HG02885 (cell line): Measurements from ENCODE around the gene SLC6A12.

ENCODE experiments used
- ATAC-seq: cut with Tn5 transposase; IDR thresholded peaks from one replicate; pipeline ENCODE4 v1.9.1; 2021; ENCODE audit warnings: mild to moderate bottlenecking; ENCODE audit not compliant: unreplicated experiment, poor library complexity

SLC6A12 gene

DNA sequence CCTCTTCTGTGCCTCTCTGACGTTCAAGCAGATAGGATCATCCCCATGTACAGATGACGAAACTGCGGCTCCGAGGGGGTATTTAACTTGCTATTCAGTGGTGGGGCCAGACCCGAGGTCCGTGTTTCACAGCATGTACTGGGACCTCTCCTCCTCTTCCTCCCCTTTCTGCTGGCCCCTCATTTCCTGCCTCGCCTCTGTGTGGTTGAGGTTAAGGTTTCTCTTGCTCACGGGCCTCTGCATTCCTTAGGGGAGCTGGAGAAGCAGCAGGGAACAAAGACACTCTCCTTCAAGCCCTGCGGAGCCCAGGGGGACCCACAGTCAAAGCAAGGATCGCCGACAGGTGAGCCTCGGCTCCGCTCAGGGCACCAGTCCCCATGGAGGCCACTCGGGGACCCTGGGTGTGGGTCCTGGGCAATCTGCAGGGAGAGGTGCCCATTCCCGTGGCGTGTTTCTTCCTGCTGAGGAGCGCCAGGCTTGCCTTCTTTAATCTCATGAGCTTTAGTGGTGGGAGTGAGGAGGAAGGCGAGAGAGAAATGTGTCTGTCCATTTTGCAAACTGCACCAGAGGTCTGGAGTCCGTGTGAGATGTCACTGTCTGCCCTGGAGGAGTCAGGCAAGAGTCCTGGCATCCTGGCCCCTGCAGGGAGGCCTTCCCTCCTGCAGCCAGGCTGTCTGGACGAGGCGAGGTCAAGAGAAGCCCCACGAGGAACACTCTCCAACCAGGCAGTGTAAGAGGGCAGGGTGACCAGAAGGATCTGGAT lies 45.0 kb downstream of the SLC6A12 start:
- ATAC-seq = no peak

DNA sequence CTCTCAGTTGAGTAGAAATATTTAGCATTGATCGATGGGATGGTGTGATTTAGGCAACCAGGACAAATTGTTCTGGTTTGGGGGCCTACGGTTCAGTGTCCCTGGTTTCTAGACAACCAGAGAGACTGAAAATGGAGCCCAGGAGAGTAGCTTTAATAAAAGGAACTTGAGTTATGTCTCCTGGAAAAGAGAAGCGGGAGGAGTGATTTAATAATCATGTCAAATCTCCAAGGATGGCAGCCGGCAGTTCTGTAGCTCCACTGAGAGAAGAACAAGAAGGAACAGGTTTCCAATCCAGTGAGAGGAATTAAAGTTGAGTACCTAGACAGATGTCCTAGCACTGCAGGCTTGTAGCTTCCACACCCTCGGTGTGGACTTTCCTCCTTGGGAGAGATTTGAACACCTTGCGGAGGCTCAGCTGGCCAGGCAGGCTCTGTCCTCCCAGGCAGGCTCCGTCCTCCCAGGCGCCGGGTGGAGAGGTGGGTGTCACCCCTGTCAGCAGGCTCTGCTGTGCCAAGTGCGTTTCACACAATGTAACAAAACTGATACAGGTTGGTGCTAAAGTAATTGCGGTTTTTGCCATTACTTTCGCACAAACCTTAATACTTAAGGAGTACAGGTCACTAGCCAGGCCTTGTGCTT lies 45.9 kb downstream of the SLC6A12 start:
- ATAC-seq = no peak

- ATAC-seq = no peak
Measured at GRCh38 chr12:166425-167075, 47.4 kb downstream of the SLC6A12 start.

- ATAC-seq = no peak
Measured at GRCh38 chr12:165862-166368, 48.0 kb downstream of the SLC6A12 start.

- ATAC-seq = no peak
Measured at GRCh38 chr12:164207-164606, 49.8 kb downstream of the SLC6A12 start.

DNA sequence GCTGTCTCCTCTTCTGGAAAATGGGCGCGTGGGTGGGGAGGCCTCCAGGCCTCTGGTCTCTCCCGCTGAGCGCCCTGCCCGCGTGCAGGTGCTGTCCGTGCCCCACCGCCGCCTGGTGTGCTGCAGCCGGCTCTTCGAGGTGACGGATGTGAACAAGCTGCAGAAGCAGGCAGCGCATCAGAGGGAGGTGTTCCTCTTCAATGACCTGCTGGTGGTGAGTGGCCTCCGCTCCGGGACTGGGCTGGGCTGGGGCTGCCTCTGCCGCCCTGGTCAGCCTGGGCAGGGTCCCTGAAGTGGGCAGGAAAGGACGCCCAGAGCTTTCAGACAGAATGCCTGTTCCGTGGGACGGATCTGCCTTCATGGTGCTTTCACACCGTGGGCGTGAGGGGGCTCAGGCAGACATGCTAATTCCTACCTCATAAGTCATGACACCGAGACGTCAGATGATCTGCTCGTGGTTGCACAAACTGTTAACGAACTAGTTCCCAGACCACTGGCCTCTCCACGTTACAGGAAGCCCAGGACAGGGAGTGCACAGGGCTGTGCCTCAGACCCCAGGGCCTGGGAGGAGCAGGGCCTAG lies 50.5 kb downstream of the SLC6A12 start:
- no peak for ATAC-seq

DNA sequence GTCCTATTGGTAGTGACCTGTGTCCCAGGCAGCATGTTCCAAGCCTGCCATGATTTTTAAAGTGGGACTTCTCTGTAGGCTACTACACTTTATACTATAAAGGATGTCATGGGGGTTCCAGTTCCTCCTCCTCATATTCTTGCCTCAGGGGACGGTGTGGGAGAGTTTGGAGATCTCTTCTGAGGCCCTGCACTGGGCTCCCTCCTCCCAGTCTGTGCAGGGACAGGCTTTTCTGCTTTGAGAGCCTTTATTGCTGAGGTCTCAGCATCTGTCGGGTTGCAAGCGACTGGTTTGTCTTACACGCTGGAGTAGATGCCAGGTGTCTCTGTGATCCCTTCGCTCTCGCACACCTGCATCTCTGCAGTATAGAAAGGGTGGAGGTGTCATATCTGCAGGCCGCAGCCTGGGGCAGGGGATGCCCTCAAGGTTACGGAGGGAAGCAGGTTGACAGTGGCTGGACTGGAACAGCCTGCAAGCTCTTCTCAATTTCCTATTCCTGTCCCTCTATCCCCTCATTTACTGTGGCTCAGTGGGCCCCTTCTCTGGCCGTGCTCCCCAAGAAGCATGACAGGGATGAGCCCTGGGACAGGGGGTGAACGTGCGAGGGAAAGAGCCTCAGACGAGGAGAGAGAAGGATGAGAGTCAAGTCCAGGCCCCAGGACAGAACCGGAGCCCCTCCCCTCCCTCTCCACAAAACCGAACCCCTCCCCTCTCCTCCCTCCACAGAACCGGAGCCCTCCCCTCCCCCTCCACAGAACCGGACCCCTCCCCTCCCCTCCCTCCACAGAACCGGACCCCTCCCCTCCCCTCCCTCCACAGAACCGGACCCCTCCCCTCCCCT lies 51.3 kb downstream of the SLC6A12 start:
- no peak for ATAC-seq

DNA sequence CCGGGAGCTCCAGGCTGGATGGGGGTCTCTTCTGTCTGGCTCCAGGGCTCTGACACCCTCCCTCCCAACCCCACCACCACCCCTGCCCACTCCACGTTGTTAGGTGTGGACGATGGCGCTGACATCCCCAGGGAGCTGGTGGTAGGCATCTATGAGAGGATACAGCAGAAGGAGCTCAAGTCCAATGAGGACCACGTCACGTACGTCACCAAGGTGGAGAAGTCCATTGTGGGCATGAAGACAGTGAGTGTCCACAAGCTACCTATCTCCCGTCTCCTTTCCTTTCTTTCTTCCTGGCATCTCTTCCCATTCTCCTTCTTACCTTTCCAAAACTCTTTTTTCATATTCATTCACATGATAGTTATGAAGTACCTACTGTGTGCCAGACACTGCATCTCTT lies 52.1 kb downstream of the SLC6A12 start:
- ATAC-seq = no peak

DNA sequence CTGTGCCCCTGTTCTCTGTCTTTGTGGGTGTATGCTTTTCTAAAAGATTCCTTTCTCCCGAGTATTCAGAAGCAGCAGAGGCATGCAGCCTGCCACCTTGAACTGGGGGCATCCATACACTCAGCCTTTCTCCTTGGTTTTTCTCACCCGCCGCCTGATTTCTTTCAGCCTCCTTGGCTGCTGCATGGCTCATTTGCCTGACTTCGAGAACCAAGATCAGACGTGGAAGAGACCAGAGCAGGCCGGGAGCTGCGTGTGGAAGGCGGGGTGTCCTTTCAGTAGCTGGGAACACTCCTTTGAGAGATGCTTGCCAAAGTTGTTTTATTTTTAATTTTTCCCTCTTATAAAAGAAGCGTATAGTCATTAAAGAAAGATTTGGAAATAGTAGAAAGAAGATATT lies 53.1 kb downstream of the SLC6A12 start:
- no peak for ATAC-seq

DNA sequence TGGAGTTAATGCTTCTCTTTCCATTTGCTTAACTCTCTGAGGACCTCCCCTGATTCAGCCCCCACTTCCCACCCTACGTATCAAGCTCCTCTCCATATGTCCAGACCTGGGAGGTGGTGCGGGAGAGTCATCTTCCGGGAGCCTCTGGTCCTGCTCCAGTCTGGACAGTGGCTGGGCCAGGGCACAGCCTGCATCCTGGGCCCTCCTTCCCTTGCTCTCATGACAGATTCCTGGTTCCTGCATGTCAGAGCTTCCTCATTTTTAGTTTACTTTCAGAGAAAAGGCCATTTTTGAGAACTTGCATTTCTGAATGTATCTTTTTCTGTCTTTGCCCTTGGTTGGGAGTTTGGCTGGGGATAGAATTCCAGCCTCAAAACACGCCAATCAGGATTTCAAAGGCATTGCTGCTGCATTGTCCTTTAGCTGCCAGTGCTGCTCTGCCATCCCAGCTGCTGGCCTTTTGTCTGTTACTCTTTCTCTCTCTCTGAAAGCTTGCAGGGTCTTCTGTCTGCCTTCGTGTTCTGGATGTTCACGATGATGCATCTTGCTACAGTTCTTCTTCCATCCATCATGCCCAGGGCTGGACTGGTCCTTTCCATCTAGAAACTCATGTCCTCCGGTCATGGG lies 54.7 kb downstream of the SLC6A12 start:
- ATAC-seq = no peak

DNA sequence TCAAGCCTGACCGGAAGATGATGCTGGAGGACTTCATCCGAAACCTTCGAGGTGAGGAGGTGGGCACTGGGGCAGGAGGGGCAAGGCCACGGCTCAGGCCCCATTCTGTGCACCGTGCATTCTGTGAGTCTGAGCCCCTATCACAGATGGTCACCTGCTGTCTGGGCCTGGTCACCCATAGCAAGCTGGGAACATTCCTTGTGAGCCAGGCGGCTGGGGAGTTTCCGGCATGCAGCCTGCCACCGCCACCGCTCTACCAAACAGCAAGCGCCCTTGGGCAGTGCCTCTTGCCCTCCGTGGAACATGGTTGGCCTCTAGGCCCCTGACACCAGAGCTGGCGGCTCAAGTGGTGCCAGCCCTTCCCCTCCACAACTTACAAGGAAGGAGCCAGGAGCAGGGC lies 56.3 kb downstream of the SLC6A12 start:
- no peak for ATAC-seq

DNA sequence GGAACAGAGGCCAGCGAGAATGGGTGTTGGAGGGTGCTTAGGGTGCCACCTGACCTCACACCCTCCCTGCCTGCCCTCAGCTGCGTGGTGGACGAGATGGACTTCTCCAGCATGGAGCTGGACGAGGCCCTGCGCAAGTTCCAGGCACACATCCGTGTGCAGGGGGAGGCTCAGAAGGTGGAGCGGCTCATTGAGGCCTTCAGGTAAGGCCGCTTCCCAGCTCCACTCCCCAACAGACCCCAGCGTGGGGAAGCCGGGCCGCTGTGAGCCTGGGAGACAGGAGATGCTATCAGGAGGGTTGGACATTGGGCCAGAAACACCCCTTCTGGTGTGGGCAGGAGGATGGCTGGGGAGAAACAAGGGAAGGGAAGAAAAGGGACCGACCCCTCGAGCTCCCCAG lies 57.0 kb downstream of the SLC6A12 start:
- no peak for ATAC-seq

GRCh38 chr12:155646-156045 lies 58.3 kb downstream of the SLC6A12 start:
- ATAC-seq = no peak

- no peak for ATAC-seq
Measured at GRCh38 chr12:155006-155405, 59.0 kb downstream of the SLC6A12 start.

DNA sequence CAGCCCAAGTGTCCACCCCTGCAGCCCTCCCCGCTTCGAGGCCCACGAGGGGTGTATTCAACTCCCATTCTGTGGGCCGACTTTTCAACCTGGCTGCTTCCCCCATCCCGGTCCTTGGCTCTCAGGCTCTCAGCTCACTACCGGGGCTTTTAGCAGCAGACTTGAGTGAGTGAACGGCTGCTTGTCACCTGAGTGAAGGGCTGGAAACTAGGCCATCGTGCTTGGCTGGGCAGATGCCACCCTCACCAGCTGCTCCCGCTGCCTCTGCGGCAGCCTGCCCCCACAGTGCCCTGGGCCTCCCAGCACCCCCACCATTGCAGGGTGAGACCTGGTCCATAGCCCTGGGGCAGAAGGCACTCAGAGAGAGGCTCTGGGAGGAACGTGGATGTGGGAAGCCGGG lies 59.9 kb downstream of the SLC6A12 start:
- no peak for ATAC-seq

GRCh38 chr12:153080-153746 lies 60.7 kb downstream of the SLC6A12 start:
- ATAC-seq = peak; percentile 69

GRCh38 chr12:152440-152839 lies 61.5 kb downstream of the SLC6A12 start:
- ATAC-seq = no peak

DNA sequence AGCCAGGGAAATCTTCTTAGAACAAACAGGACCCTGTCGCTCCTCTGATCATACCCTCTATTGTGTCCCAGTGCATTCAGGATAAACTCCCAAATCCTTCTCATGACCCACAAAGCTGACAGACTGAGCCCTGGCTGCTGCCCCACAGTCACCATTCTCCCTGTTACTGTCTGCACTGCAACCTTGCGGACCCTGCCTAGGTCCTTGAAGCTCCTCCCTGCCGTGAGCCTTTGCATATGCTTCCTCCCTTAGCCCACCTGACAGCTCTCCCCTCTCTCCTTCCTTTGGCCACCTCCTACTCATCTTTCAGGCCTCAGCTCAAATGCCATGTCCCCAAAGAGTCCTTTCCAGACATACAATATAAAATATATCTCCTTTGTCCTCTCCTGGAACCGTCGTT lies 62.4 kb downstream of the SLC6A12 start:
- no peak for ATAC-seq
